Measurements from ENCODE around the gene NOTCH3.

NOTCH3 gene

GRCh38 chr19:15195371-15196334 lies 5.1 kb downstream of the NOTCH3 start:
- Mint-ChIP-seq H3K27me3 (ENCODE audit: low read depth) (peaks cover 45% of the 10 kb centered on the region), H3K36me3 (ENCODE audit: low read depth) (peaks cover 1% of the 10 kb centered on the region), H3K4me1 (ENCODE audit: low read depth) (peaks cover 2% of the 10 kb centered on the region), H3K9me3 (no peaks in the 10 kb centered on the region), H3K4me3 (no peak overlapping the region), H3K27ac (no peak overlapping the region)

- Mint-ChIP-seq H3K27me3 (ENCODE audit: low read depth) (peaks cover 45% of the 10 kb centered on the region), H3K27ac (no peak overlapping the region), H3K9me3 (no peaks in the 10 kb centered on the region), H3K4me1 (ENCODE audit: low read depth) (peaks cover 2% of the 10 kb centered on the region), H3K36me3 (ENCODE audit: low read depth) (peaks cover 1% of the 10 kb centered on the region), H3K4me3 (no peak overlapping the region)
Measured at GRCh38 chr19:15194938-15195337, 5.9 kb downstream of the NOTCH3 start.

DNA sequence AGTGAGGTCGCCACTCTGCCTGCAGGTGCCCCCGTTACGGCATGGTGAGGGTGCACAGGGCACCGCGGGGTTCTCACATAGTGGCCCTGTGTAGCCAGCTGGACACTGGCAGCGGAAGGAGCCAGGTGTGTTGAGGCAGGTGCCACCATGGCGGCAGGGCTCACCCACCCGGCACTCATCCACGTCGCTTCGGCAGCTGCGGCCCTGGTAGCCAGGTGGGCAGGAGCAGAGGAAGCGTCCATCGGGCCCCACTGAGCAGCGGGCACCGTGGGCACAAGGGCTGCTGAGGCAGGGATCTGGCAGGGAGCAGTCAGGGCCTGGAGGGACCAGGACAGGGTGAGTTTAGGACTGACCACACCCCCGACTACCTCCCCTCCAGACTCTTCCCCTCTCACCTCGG lies 8.8 kb downstream of the NOTCH3 start:
- H3K36me3 Mint-ChIP-seq (ENCODE audit: low read depth) = no peaks in the 10 kb centered on the region
- peaks cover 22% of the 10 kb centered on the region for H3K27me3 Mint-ChIP-seq (ENCODE audit: low read depth)
- no peak overlapping the region for H3K4me3 Mint-ChIP-seq
- no peaks in the 10 kb centered on the region for H3K9me3 Mint-ChIP-seq
- H3K4me1 Mint-ChIP-seq (ENCODE audit: low read depth) = no peaks in the 10 kb centered on the region
- no peak overlapping the region for H3K27ac Mint-ChIP-seq

- H3K27ac Mint-ChIP-seq = no peak overlapping the region
- H3K27me3 Mint-ChIP-seq (ENCODE audit: low read depth) = peaks cover 17% of the 10 kb centered on the region
- no peaks in the 10 kb centered on the region for H3K9me3 Mint-ChIP-seq
- H3K4me1 Mint-ChIP-seq (ENCODE audit: low read depth) = no peaks in the 10 kb centered on the region
- H3K4me3 Mint-ChIP-seq = no peak overlapping the region
- no peaks in the 10 kb centered on the region for H3K36me3 Mint-ChIP-seq (ENCODE audit: low read depth)
Measured at GRCh38 chr19:15191514-15191913, 9.3 kb downstream of the NOTCH3 start.

DNA sequence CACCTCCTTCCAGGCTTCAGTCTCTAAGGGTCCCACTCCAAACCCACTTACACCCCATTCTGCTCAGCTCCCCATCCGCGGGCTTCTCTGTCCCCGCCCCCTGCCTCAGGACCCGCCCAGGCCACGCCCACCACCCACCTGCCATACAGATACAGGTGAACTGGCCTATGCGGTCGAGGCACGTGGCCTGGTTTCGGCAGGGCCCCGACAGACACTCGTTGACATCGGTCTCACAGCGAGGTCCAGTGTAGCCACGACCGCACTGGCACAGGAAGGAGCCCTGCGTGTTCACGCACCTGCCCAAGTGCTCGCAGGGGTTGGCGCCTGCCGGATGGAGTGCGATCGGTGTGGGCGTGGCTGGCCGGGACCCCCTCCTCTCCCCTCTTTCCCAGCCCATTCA lies 11.9 kb downstream of the NOTCH3 start:
- Mint-ChIP-seq H3K27me3 (ENCODE audit: low read depth) (peaks cover under 1% of the 10 kb centered on the region), H3K36me3 (ENCODE audit: low read depth) (no peaks in the 10 kb centered on the region), H3K9me3 (no peaks in the 10 kb centered on the region), H3K4me1 (ENCODE audit: low read depth) (no peaks in the 10 kb centered on the region), H3K27ac (no peak overlapping the region), H3K4me3 (no peak overlapping the region)

GRCh38 chr19:15187026-15188007 lies 13.5 kb downstream of the NOTCH3 start:
- H3K4me3 Mint-ChIP-seq = no peak overlapping the region
- no peaks in the 10 kb centered on the region for H3K9me3 Mint-ChIP-seq
- H3K27ac Mint-ChIP-seq = no peak overlapping the region
- H3K27me3 Mint-ChIP-seq (ENCODE audit: low read depth) = no peaks in the 10 kb centered on the region
- no peaks in the 10 kb centered on the region for H3K4me1 Mint-ChIP-seq (ENCODE audit: low read depth)
- H3K36me3 Mint-ChIP-seq (ENCODE audit: low read depth) = no peaks in the 10 kb centered on the region

DNA sequence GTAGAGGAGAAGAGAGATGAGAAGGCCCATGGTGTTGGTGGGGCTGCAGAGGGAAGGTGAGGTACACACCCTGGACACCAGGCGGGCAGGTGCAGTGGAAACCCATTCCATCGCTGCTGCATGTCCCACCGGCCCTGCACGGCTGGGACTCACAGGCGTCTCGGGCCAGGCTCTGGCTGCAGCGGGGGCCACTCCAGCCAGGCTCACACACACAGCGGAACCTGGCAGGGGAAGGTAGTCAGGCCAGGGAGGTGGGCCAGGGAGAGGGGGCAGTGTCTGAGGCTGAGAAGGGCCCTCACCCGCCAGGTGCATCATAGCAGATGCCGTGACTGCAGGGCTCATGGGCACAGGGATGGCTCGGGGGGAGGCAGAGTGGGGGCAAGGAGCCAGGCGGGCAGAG lies 15.6 kb downstream of the NOTCH3 start:
- Mint-ChIP-seq H3K4me3 (no peak overlapping the region), H3K36me3 (ENCODE audit: low read depth) (no peaks in the 10 kb centered on the region), H3K9me3 (no peaks in the 10 kb centered on the region), H3K27me3 (ENCODE audit: low read depth) (no peaks in the 10 kb centered on the region), H3K4me1 (ENCODE audit: low read depth) (no peaks in the 10 kb centered on the region), H3K27ac (no peak overlapping the region)

- no peaks in the 10 kb centered on the region for H3K27me3 Mint-ChIP-seq (ENCODE audit: low read depth)
- H3K4me3 Mint-ChIP-seq = no peak overlapping the region
- no peak overlapping the region for H3K27ac Mint-ChIP-seq
- no peaks in the 10 kb centered on the region for H3K4me1 Mint-ChIP-seq (ENCODE audit: low read depth)
- no peaks in the 10 kb centered on the region for H3K36me3 Mint-ChIP-seq (ENCODE audit: low read depth)
- no peaks in the 10 kb centered on the region for H3K9me3 Mint-ChIP-seq
Measured at GRCh38 chr19:15184776-15185175, 16.0 kb downstream of the NOTCH3 start.

DNA sequence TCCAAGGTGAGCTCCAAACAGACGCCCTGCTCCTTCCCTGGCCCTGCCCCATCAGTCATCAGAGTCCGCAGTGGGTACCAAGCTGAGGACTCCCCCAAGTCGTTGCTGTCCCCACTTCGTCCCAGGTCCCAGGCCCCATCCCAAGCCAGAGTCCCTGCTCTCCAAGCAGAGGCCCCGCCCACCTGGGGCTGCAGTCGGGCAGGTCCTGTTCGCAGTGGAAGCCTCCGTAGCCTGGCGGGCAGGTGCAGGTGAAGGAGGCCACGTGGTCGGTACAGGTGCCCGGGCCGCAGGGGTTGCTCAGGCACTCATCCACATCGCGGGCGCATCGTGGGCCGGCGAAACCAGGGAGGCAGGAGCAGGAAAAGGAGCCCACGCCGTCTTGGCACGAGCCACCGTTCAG lies 19.4 kb downstream of the NOTCH3 start:
- H3K4me3 Mint-ChIP-seq = no peak overlapping the region
- peaks cover 5% of the 10 kb centered on the region for H3K4me1 Mint-ChIP-seq (ENCODE audit: low read depth)

GRCh38 chr19:15180451-15181390 lies 20.1 kb downstream of the NOTCH3 start:
- Mint-ChIP-seq H3K27me3 (ENCODE audit: low read depth) (peaks cover 5% of the 10 kb centered on the region), H3K27ac (no peak overlapping the region), H3K4me3 (no peak overlapping the region), H3K9me3 (no peaks in the 10 kb centered on the region), H3K4me1 (ENCODE audit: low read depth) (peaks cover 5% of the 10 kb centered on the region), H3K36me3 (ENCODE audit: low read depth) (no peaks in the 10 kb centered on the region)

More for the DNA sequence above, 19.4 kb downstream of the NOTCH3 start:
- Mint-ChIP-seq H3K27me3 (ENCODE audit: low read depth) (peaks cover 5% of the 10 kb centered on the region), H3K9me3 (no peaks in the 10 kb centered on the region), H3K27ac (no peak overlapping the region), H3K36me3 (ENCODE audit: low read depth) (no peaks in the 10 kb centered on the region)

- Mint-ChIP-seq H3K9me3 (no peaks in the 10 kb centered on the region), H3K27me3 (ENCODE audit: low read depth) (peaks cover 5% of the 10 kb centered on the region), H3K4me3 (no peak overlapping the region), H3K4me1 (ENCODE audit: low read depth) (peaks cover 5% of the 10 kb centered on the region), H3K27ac (no peak overlapping the region), H3K36me3 (ENCODE audit: low read depth) (no peaks in the 10 kb centered on the region)
Measured at GRCh38 chr19:15178629-15179308, 22.0 kb downstream of the NOTCH3 start.

- H3K27me3 Mint-ChIP-seq (ENCODE audit: low read depth) = peaks cover 5% of the 10 kb centered on the region
- no peaks in the 10 kb centered on the region for H3K9me3 Mint-ChIP-seq
- peak overlapping the region; percentile 53 for H3K4me3 Mint-ChIP-seq
- H3K4me1 Mint-ChIP-seq (ENCODE audit: low read depth) = peaks cover 5% of the 10 kb centered on the region
- H3K27ac Mint-ChIP-seq = no peak overlapping the region
- no peaks in the 10 kb centered on the region for H3K36me3 Mint-ChIP-seq (ENCODE audit: low read depth)
Measured at GRCh38 chr19:15177269-15178116, 23.3 kb downstream of the NOTCH3 start.

DNA sequence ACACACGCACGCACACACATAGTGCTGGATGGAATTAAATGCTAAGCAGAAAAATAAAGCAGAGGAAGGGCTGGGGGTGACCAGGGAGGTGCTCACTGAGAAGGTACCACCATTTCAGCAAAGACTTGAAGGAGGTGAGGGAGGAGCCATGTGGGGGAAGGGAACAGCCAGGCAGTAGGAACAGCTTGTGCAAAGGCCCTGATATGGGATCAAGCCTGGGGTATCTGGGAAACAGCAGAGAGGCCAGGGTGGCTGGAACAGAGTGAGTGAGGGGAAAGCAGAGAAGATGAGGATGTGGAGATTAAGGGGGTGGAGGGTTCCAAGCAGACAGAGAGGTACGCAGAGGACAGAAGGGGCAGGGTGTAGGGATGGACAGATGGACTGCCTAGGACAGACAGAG lies 25.2 kb downstream of the NOTCH3 start:
- Mint-ChIP-seq H3K27me3 (ENCODE audit: low read depth) (peaks cover 5% of the 10 kb centered on the region), H3K36me3 (ENCODE audit: low read depth) (no peaks in the 10 kb centered on the region), H3K9me3 (no peaks in the 10 kb centered on the region), H3K4me3 (no peak overlapping the region), H3K27ac (no peak overlapping the region), H3K4me1 (ENCODE audit: low read depth) (peaks cover 5% of the 10 kb centered on the region)
